Activated CD4-positive, alpha-beta T cell treated with anti-CD3 and anti-CD28 coated beads for 1 hour (primary cell): Measurements from ENCODE around the gene ZP3.
"Not testable (repeated sequence)": the region's sequence is repeated elsewhere in the genome, so short reads cannot be mapped to it uniquely, and the experiment has no call there.

ENCODE experiments used
- DNase-seq: peaks from one replicate; pipeline ENCODE4 v3.0.0-alpha.2; 2020

The ZP3 gene

GRCh38 chr7:76443846-76444245 lies 19.1 kb downstream of the ZP3 start:
- not testable (repeated sequence) for DNase-seq

GRCh38 chr7:76445577-76446008 lies 20.8 kb downstream of the ZP3 start:
- DNase-seq = not testable (repeated sequence)

- not testable (repeated sequence) for DNase-seq
Measured at GRCh38 chr7:76457017-76457416, 32.3 kb downstream of the ZP3 start.

GRCh38 chr7:76458504-76458903 lies 33.8 kb downstream of the ZP3 start:
- DNase-seq = not testable (repeated sequence)

- DNase-seq = not testable (repeated sequence)
Measured at GRCh38 chr7:76460767-76461166, 36.0 kb downstream of the ZP3 start.

- peak; percentile 33 for DNase-seq
Measured at GRCh38 chr7:76461464-76462101, 36.8 kb downstream of the ZP3 start, which contains the start of gene DTX2. TSS of gene DTX2 (plus strand) at chr7:76461709. CDS start at chr7:76480510, 18,801 bp downstream.

- DNase-seq = not testable (repeated sequence)
Measured at GRCh38 chr7:76462271-76462882, 37.6 kb downstream of the ZP3 start.

GRCh38 chr7:76464959-76465358 lies 40.2 kb downstream of the ZP3 start:
- DNase-seq = not testable (repeated sequence)

GRCh38 chr7:76465950-76466349 lies 41.2 kb downstream of the ZP3 start:
- DNase-seq = not testable (repeated sequence)

GRCh38 chr7:76467743-76468404 lies 43.1 kb downstream of the ZP3 start:
- DNase-seq = not testable (repeated sequence)

- not testable (repeated sequence) for DNase-seq
Measured at GRCh38 chr7:76471556-76472221, 46.9 kb downstream of the ZP3 start.

GRCh38 chr7:76473097-76473496 lies 48.3 kb downstream of the ZP3 start:
- not testable (repeated sequence) for DNase-seq

GRCh38 chr7:76476280-76476679 lies 51.5 kb downstream of the ZP3 start:
- DNase-seq = not testable (repeated sequence)

GRCh38 chr7:76476742-76477474 lies 52.2 kb downstream of the ZP3 start:
- not testable (repeated sequence) for DNase-seq

GRCh38 chr7:76479628-76480027 lies 54.9 kb downstream of the ZP3 start:
- not testable (repeated sequence) for DNase-seq

- DNase-seq = not testable (repeated sequence)
Measured at GRCh38 chr7:76480403-76481253, 55.9 kb downstream of the ZP3 start.

- DNase-seq = not testable (repeated sequence)
Measured at GRCh38 chr7:76482660-76483059, 57.9 kb downstream of the ZP3 start.

- DNase-seq = not testable (repeated sequence)
Measured at GRCh38 chr7:76483081-76483480, 58.3 kb downstream of the ZP3 start.

- DNase-seq = not testable (repeated sequence)
Measured at GRCh38 chr7:76484456-76484855, 59.7 kb downstream of the ZP3 start.

GRCh38 chr7:76485822-76486610 lies 61.3 kb downstream of the ZP3 start:
- not testable (repeated sequence) for DNase-seq

GRCh38 chr7:76486618-76487017 lies 61.9 kb downstream of the ZP3 start:
- not testable (repeated sequence) for DNase-seq
